ENCODE measurements around the gene DRG2. TPM values are rescaled to one million over a fixed set of nuclear protein-coding genes. Genes with fewer than 3 reads are reported as not detected.

Gene DRG2
- total and polyA plus RNA-seq, 9 of the 15 experiments (the other 6 are each of a cell fraction or from before 2014, with no cell fraction given) = 6.6 to 36.7 (median 26.1) TPM

GRCh38 chr17:18106211-18106610 lies 18.5 kb downstream of the DRG2 start:
- FAIRE-seq (no peak), DNase-seq (ENCODE audit: extremely low read depth in 1 of 4, low spot score in 3 of 4) (no peak), ATAC-seq (no peak)
- Histone ChIP-seq H3K9ac (ENCODE audit: insufficient read depth in 1 of 2, low read depth in 2 of 2, low read length in 2 of 2) (peak overlapping the region in 1 of 2 experiments; percentile 35; a peak in 1 of 4 replicates), H3K9me1 (ENCODE audit: control insufficient read depth, insufficient read depth, low read length) (no peaks in the 10 kb centered on the region), H3K27me3 (ENCODE audit: control insufficient read depth in 2 of 2, insufficient read depth in 2 of 2, low read length in 2 of 2) (no peaks in the 10 kb centered on the region), H2AFZ (ENCODE audit: low read depth, low read length) (no peak overlapping the region), H3K4me1 (replicated peaks in 1 of 2; ENCODE audit: control insufficient read depth in 2 of 2, insufficient read depth in 2 of 2, low read length in 2 of 2) (peaks cover 0 to 4% of the 10 kb centered on the region in 2 experiments; a peak in 2 of 5 replicates), H3K4me2 (ENCODE audit: insufficient read depth, low read length) (no peak overlapping the region), H3K36me3 (ENCODE audit: control insufficient read depth, insufficient read depth, low read length) (peaks cover 13% of the 10 kb centered on the region; the same call in 1 of the 3 replicates), H3K9me3 (replicated peaks; ENCODE audit: control insufficient read depth, insufficient read depth, low read depth, low read length) (no peaks in the 10 kb centered on the region), H4K20me1 (replicated peaks; ENCODE audit: control insufficient read depth, insufficient read depth, low read length) (peaks cover 3% of the 10 kb centered on the region; the same call in 1 of the 2 replicates), H3K79me2 (ENCODE audit: control insufficient read depth, insufficient read depth, low read length) (no peaks in the 10 kb centered on the region), H3K4me3 (no peak overlapping the region), H3K27ac (ENCODE audit: extremely low read depth, low read depth, low read length) (no peak overlapping the region)
- WGBS (ENCODE audit: insufficient coverage, low coverage, missing lambda C conversion rate) = 67% methylated on average over 1 of the region's 9 CpGs
- intact Hi-C loops (cut with micrococcal nuclease) = no loop called here
- POLR2A ChIA-PET = no interaction called here
- no TSS peak for BruUV-seq (replicated peaks)
- in situ Hi-C loops (cut with MboI) = no loop called here
- CTCF ChIA-PET (ENCODE audit: low intra/inter-chr PET ratio) = no interaction called here
- TF ChIP-seq FOXA1 (IDR thresholded peaks at IDR 0.05; ENCODE audit: borderline replicate concordance) (no peak), HCFC1 (IDR thresholded peaks at IDR 0.05; ENCODE audit: low read depth, low read length) (no peak), PRMT5 (CRISPR knock-in tag; IDR thresholded peaks at IDR 0.05) (no peak), SP2 (IDR thresholded peaks at IDR 0.05; ENCODE audit: extremely low read depth, low read depth, low read length, poor library complexity, severe bottlenecking) (no peak), ZNF830 (CRISPR knock-in tag; IDR thresholded peaks at IDR 0.05) (no peak), E2F3 (CRISPR knock-in tag; IDR thresholded peaks at IDR 0.05) (no peak), SOX6 (IDR thresholded peaks at IDR 0.05) (no peak), E2F1 (CRISPR knock-in tag; IDR thresholded peaks at IDR 0.05) (no peak), DDX20 (tag; IDR thresholded peaks at IDR 0.05; ENCODE audit: low read depth) (no peak), CSDE1 (IDR thresholded peaks at IDR 0.05) (no peak), ZSCAN32 (CRISPR knock-in tag; IDR thresholded peaks at IDR 0.05) (no peak), FUS (optimal IDR thresholded peaks at IDR 0.05; ENCODE audit: low read depth, low read length) (no peak), CEBPZ (IDR thresholded peaks at IDR 0.05; ENCODE audit: borderline replicate concordance, low read depth, low read length) (no peak), L3MBTL2 (IDR thresholded peaks at IDR 0.05) (no peak)
- TF ChIP-seq, protein P1, sequence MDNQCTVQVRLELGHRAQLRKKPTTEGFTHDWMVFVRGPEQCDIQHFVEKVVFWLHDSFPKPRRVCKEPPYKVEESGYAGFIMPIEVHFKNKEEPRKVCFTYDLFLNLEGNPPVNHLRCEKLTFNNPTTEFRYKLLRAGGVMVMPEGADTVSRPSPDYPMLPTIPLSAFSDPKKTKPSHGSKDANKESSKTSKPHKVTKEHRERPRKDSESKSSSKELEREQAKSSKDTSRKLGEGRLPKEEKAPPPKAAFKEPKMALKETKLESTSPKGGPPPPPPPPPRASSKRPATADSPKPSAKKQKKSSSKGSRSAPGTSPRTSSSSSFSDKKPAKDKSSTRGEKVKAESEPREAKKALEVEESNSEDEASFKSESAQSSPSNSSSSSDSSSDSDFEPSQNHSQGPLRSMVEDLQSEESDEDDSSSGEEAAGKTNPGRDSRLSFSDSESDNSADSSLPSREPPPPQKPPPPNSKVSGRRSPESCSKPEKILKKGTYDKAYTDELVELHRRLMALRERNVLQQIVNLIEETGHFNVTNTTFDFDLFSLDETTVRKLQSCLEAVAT (IDR thresholded peaks at IDR 0.05) = no peak
- TF ChIP-seq, protein P2, sequence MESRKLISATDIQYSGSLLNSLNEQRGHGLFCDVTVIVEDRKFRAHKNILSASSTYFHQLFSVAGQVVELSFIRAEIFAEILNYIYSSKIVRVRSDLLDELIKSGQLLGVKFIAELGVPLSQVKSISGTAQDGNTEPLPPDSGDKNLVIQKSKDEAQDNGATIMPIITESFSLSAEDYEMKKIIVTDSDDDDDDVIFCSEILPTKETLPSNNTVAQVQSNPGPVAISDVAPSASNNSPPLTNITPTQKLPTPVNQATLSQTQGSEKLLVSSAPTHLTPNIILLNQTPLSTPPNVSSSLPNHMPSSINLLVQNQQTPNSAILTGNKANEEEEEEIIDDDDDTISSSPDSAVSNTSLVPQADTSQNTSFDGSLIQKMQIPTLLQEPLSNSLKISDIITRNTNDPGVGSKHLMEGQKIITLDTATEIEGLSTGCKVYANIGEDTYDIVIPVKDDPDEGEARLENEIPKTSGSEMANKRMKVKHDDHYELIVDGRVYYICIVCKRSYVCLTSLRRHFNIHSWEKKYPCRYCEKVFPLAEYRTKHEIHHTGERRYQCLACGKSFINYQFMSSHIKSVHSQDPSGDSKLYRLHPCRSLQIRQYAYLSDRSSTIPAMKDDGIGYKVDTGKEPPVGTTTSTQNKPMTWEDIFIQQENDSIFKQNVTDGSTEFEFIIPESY (CRISPR knock-in tag; IDR thresholded peaks at IDR 0.05) = no peak
